ENCODE data around the gene PPP1R1B.

- TF ChIP-seq, protein P1, sequence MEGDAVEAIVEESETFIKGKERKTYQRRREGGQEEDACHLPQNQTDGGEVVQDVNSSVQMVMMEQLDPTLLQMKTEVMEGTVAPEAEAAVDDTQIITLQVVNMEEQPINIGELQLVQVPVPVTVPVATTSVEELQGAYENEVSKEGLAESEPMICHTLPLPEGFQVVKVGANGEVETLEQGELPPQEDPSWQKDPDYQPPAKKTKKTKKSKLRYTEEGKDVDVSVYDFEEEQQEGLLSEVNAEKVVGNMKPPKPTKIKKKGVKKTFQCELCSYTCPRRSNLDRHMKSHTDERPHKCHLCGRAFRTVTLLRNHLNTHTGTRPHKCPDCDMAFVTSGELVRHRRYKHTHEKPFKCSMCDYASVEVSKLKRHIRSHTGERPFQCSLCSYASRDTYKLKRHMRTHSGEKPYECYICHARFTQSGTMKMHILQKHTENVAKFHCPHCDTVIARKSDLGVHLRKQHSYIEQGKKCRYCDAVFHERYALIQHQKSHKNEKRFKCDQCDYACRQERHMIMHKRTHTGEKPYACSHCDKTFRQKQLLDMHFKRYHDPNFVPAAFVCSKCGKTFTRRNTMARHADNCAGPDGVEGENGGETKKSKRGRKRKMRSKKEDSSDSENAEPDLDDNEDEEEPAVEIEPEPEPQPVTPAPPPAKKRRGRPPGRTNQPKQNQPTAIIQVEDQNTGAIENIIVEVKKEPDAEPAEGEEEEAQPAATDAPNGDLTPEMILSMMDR (IDR thresholded peaks at IDR 0.05; ENCODE audit: poor library complexity, severe bottlenecking), result no peak
- TF ChIP-seq SMC3 (conservative IDR thresholded peaks at IDR 0.05; ENCODE audit: poor library complexity) (no peak), EZH2 (IDR thresholded peaks at IDR 0.05; ENCODE audit: borderline replicate concordance, insufficient read depth, low read length, poor library complexity, severe bottlenecking) (no peak), MXI1 (conservative IDR thresholded peaks at IDR 0.05; ENCODE audit: poor library complexity, severe bottlenecking) (no peak), POLR2AphosphoS5 (IDR thresholded peaks at IDR 0.05) (no peak), TAF1 (IDR thresholded peaks at IDR 0.05; ENCODE audit: low read depth) (no peak), RAD21 (conservative IDR thresholded peaks at IDR 0.05) (no peak), EP300 (conservative IDR thresholded peaks at IDR 0.05; ENCODE audit: poor library complexity, severe bottlenecking) (no peak)
These were observed 39.0 kb downstream of the PPP1R1B start for GRCh38 chr17:39665642-39666224.
